ENCODE data around the gene ACSF2. TPM values are rescaled to one million over a fixed set of nuclear protein-coding genes. Genes with fewer than 3 reads are reported as not detected.

ACSF2 gene
- polyA plus RNA-seq, 2 of the 4 experiments (the other 2 are of a cell fraction) = 24.4 to 33.6 TPM

GRCh38 chr17:50444841-50445715 is 19.1 kb downstream of the ACSF2 start:
- no peak for TF ChIP-seq CBX8 (IDR thresholded peaks at IDR 0.05)
- TF ChIP-seq SMC3 (IDR thresholded peaks at IDR 0.05) = no peak
- TF ChIP-seq ELK1 (IDR thresholded peaks at IDR 0.05; ENCODE audit: low read depth, low read length) = no peak
- TF ChIP-seq EP300 (IDR thresholded peaks at IDR 0.05) = no peak
- TF ChIP-seq CHD2 (IDR thresholded peaks at IDR 0.05; ENCODE audit: low read length, partially characterized antibody) = no peak
- no peak for TF ChIP-seq BHLHE40 (IDR thresholded peaks at IDR 0.05; ENCODE audit: low read depth, low read length)
- TF ChIP-seq, protein P1, sequence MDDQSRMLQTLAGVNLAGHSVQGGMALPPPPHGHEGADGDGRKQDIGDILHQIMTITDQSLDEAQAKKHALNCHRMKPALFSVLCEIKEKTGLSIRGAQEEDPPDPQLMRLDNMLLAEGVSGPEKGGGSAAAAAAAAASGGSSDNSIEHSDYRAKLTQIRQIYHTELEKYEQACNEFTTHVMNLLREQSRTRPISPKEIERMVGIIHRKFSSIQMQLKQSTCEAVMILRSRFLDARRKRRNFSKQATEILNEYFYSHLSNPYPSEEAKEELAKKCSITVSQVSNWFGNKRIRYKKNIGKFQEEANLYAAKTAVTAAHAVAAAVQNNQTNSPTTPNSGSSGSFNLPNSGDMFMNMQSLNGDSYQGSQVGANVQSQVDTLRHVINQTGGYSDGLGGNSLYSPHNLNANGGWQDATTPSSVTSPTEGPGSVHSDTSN (IDR thresholded peaks at IDR 0.05) = no peak
- TF ChIP-seq ZSCAN20 (CRISPR knock-in tag; IDR thresholded peaks at IDR 0.05) = no peak
- no peak for TF ChIP-seq GATA3 (IDR thresholded peaks at IDR 0.05; ENCODE audit: borderline replicate concordance)
- TF ChIP-seq TFCP2L1 (CRISPR knock-in tag; IDR thresholded peaks at IDR 0.05) = no peak
- TF ChIP-seq E2F6 (IDR thresholded peaks at IDR 0.05; ENCODE audit: borderline replicate concordance, low read depth) = no peak
- no peak for TF ChIP-seq FOXS1 (CRISPR knock-in tag; IDR thresholded peaks at IDR 0.05)
- TF ChIP-seq, protein P2, sequence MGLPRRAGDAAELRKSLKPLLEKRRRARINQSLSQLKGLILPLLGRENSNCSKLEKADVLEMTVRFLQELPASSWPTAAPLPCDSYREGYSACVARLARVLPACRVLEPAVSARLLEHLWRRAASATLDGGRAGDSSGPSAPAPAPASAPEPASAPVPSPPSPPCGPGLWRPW (IDR thresholded peaks at IDR 0.05) = no peak
- no peaks in the 10 kb centered on the region for H3K4me1 ChIP-seq
- CTCF ChIA-PET = interaction anchor here (1.0 to 3.0 kb wide), 7 partner anchors 10 to 48 kb away, joined by 3 to 16 read pairs (median 4); partner anchors contain the start of genes ACSF2 and LRRC59
- ATAC-seq (no peak), DNase-seq (ENCODE audit: low read depth in 1 of 2, low spot score in 1 of 2) (no peak), FAIRE-seq (no peak)
- WGBS (ENCODE audit: missing lambda C conversion rate) = 90% methylated on average over 6 of the region's 6 CpGs
- POLR2A ChIA-PET = no interaction called here
- H3K9me3 ChIP-seq = no peaks in the 10 kb centered on the region
- no peak overlapping the region for H3K4me2 ChIP-seq
- H3K27ac ChIP-seq = no peak overlapping the region
- no peak overlapping the region for H3K4me3 ChIP-seq

- ATAC-seq (no peak), FAIRE-seq (no peak), DNase-seq (ENCODE audit: low read depth in 1 of 2, low spot score in 1 of 2) (no peak)
- ChIA-PET CTCF (interaction anchor here (0.6 to 2.0 kb wide), 5 partner anchors 9 to 204 kb away, joined by 3 to 5 read pairs (median 4); partner anchors contain the start of genes ACSF2 and LRRC59), POLR2A (no interaction called here)
- no peaks in the 10 kb centered on the region for H3K9me3 ChIP-seq
- H3K4me2 ChIP-seq = no peak overlapping the region
- H3K4me1 ChIP-seq = no peaks in the 10 kb centered on the region
- no peak overlapping the region for H3K27ac ChIP-seq
- WGBS (ENCODE audit: missing lambda C conversion rate) = 37% methylated on average over 1 of the region's 1 CpG
- TF ChIP-seq USF2 (IDR thresholded peaks at IDR 0.05) (no peak), RFX5 (IDR thresholded peaks at IDR 0.05) (no peak)
- no peak overlapping the region for H3K4me3 ChIP-seq
Observed at GRCh38 chr17:50445730-50446325, 19.8 kb downstream of the ACSF2 start.

DNA sequence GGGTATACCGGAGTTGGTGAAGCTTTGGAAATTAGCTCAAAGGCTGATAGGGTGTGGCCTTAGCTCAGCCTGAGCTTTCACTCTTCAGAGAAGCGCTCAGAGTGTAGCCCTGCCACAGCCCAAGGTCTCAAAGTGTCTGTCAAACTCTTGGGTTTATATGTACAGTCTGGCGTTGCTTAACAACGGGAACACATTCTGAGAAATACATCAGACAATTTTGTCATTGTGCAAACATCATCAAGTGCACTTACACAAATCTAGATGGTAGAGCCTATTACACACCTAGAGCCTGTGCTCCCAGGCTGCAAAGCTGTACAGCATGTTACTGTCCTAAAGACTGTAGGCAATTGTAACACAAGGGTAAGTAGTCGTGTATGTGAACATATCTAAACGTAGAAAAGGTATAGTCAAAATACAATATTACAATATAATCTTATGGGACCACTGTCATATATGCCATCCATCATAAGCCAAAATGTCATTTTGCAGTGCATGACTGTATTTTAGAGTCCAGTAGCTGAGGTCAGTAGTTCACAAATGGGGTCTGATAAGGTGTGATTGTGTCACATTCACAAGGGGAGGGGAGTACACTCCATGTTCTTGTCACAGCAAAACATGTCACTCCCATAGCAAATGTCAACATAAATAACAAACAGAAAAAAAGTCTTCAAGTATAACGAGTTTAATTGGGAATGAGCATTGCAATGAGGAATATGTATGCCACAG is 22.0 kb downstream of the ACSF2 start:
- CTCF ChIA-PET = interaction anchor here (1.0 to 2.3 kb wide), 5 partner anchors 12 to 69 kb away, joined by 3 to 7 read pairs (median 3); partner anchors contain the start of genes ACSF2 and LRRC59
- POLR2A ChIA-PET = no interaction called here
- H3K4me3 ChIP-seq = no peak overlapping the region
- no peak overlapping the region for H3K27ac ChIP-seq
- DNase-seq (ENCODE audit: low read depth in 1 of 2, low spot score in 1 of 2) = peak in 1 of 2 experiments; percentile 53
- H3K4me2 ChIP-seq = no peak overlapping the region
- H3K4me1 ChIP-seq = peaks cover 9% of the 10 kb centered on the region; the same call in 1 of the 3 replicates
- peak in 1 of 2 experiments; percentile 74; a peak in 4 of 6 replicates for ATAC-seq
- FAIRE-seq = no peak
- H3K9me3 ChIP-seq = no peaks in the 10 kb centered on the region
- 62% methylated on average over 7 of the region's 7 CpGs for WGBS (ENCODE audit: missing lambda C conversion rate)
- TF ChIP-seq ZFP36 (IDR thresholded peaks at IDR 0.05; ENCODE audit: borderline replicate concordance, partially characterized antibody) = no peak
- no peak for TF ChIP-seq ELK1 (IDR thresholded peaks at IDR 0.05; ENCODE audit: low read depth, low read length)
- TF ChIP-seq JUN (IDR thresholded peaks at IDR 0.05) = no peak
- no peak for TF ChIP-seq CTCF (IDR thresholded peaks at IDR 0.05)
- TF ChIP-seq HOXB13 (CRISPR knock-in tag; IDR thresholded peaks at IDR 0.05; ENCODE audit: low read depth) = no peak
- TF ChIP-seq HOXA7 (CRISPR knock-in tag; IDR thresholded peaks at IDR 0.05) = no peak
- no peak for TF ChIP-seq KDM1A (IDR thresholded peaks at IDR 0.05; ENCODE audit: low read depth)
- TF ChIP-seq EP300 (IDR thresholded peaks at IDR 0.05) = no peak
- TF ChIP-seq, protein P2 (IDR thresholded peaks at IDR 0.05) = no peak
- no peak for TF ChIP-seq E2F6 (IDR thresholded peaks at IDR 0.05; ENCODE audit: borderline replicate concordance, low read depth)
